Calu3 (cell line): ENCODE results near the gene ATL2. TPM values are rescaled to one million over a fixed set of nuclear protein-coding genes. Genes with fewer than 3 reads are reported as not detected.
A peak's percentile ranks its signal among the peaks of the same experiment; 100 is the strongest.

Experiments
- BruUV-seq: library from RNA; stranded (reverse); fragments of 400-500 nt; replicated peaks from 2 replicates; lab custom pipeline; 2021; lab: Mats Ljungman, UMichigan
- CTCF ChIA-PET: fragments of 300-600 bp; sonication (Branson Sonifier 250); formaldehyde crosslinking; loops from one replicate; lab custom pipeline; 2022; ENCODE audit warnings: antibody characterized with exemption; lab: Charles Lee
- DNase-seq: peaks from one replicate; pipeline ENCODE4 v3.0.0; 2022
- H3K27ac Mint-ChIP-seq: one replicate; pipeline ENCODE4 v1.8.0; 2022; ENCODE audit warnings: mixed read lengths; ENCODE audit not compliant: unreplicated experiment
- H3K27me3 Mint-ChIP-seq: one replicate; pipeline ENCODE4 v1.8.0; 2022; ENCODE audit warnings: mixed read lengths; ENCODE audit not compliant: unreplicated experiment
- H3K36me3 Mint-ChIP-seq: one replicate; pipeline ENCODE4 v1.8.0; 2022; ENCODE audit warnings: mild to moderate bottlenecking, moderate library complexity, mixed read lengths; ENCODE audit not compliant: insufficient read depth, unreplicated experiment
- H3K4me1 Mint-ChIP-seq: one replicate; pipeline ENCODE4 v1.8.0; 2022; ENCODE audit warnings: mild to moderate bottlenecking, low read depth, mixed read lengths; ENCODE audit not compliant: unreplicated experiment
- H3K4me3 Mint-ChIP-seq: one replicate; pipeline ENCODE4 v1.8.0; 2022; ENCODE audit warnings: mild to moderate bottlenecking, low read depth, moderate library complexity, mixed read lengths; ENCODE audit not compliant: unreplicated experiment
- H3K9me3 Mint-ChIP-seq: one replicate; pipeline ENCODE4 v1.8.0; 2022; ENCODE audit warnings: low read depth, mixed read lengths; ENCODE audit not compliant: unreplicated experiment
- intact Hi-C: fragments of 100-400 bp; cut with micrococcal nuclease; formaldehyde crosslinking; loops from one replicate; pipeline ENCODE4 v1.10.0; 2022; ENCODE audit not compliant: unreplicated experiment
- total RNA-seq: library from RNA; stranded (reverse); gene quantifications from 2 replicates; pipeline ENCODE4 v1.2.3, GENCODE V29; 2022
- TF ChIP-seq, protein P1 (sequence below): fragments of 200-600 bp; IDR thresholded peaks from one replicate; pipeline ENCODE4 v1.8.0; 2022; ENCODE audit warnings: antibody characterized with exemption; ENCODE audit not compliant: unreplicated experiment

ATL2 gene
- total RNA-seq, 1 experiment from 2014 or later = 118 TPM

DNA sequence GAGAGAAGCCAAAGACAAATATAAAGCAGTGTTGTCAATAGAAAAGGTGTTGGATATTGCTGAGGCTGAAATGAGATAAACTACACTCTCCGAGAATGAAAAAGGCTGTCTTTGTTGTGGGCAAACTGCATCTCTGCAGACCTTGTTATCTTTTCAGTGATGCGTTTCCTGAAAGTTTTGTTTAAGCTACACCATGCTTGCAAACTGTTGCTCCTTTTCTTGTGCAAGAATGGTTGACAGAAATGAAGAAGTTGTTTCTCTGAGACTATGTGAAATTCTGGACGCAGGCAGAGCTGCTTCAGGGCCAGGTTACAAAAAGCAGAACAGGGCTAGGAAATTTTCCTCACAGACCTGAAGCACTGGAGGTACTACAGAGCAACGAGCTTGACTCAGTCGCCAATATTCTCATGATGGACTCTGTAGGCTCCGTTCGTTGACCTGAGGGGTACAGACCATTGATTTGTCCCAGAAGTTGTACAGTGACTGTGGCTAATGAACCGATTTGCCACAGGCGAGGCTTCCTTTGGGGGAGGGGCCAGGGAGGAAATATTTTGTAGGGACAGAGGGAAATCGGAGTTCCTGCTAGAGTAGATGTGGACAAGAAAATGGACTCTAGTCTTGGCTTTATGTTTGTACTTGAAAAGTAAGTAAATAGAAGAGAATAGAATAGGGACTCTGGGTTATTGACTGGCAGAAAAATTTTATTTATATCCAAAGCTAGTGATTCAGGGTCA lies 3.5 kb upstream of the ATL2 start:
- CTCF ChIA-PET = no interaction called here
- no TSS peak for BruUV-seq
- no peak overlapping the region for H3K4me3 Mint-ChIP-seq
- peaks cover 8% of the 10 kb centered on the region for H3K4me1 Mint-ChIP-seq
- no peak overlapping the region for H3K27ac Mint-ChIP-seq
- H3K9me3 Mint-ChIP-seq = no peaks in the 10 kb centered on the region
- TF ChIP-seq, protein P1, sequence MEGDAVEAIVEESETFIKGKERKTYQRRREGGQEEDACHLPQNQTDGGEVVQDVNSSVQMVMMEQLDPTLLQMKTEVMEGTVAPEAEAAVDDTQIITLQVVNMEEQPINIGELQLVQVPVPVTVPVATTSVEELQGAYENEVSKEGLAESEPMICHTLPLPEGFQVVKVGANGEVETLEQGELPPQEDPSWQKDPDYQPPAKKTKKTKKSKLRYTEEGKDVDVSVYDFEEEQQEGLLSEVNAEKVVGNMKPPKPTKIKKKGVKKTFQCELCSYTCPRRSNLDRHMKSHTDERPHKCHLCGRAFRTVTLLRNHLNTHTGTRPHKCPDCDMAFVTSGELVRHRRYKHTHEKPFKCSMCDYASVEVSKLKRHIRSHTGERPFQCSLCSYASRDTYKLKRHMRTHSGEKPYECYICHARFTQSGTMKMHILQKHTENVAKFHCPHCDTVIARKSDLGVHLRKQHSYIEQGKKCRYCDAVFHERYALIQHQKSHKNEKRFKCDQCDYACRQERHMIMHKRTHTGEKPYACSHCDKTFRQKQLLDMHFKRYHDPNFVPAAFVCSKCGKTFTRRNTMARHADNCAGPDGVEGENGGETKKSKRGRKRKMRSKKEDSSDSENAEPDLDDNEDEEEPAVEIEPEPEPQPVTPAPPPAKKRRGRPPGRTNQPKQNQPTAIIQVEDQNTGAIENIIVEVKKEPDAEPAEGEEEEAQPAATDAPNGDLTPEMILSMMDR = no peak
- H3K27me3 Mint-ChIP-seq = no peaks in the 10 kb centered on the region
- H3K36me3 Mint-ChIP-seq = peaks cover 25% of the 10 kb centered on the region
- intact Hi-C loops = no loop called here
- DNase-seq = no peak

GRCh38 chr2:38376346-38377049 lies 575 bp downstream of the ATL2 start:
- TF ChIP-seq, protein P1 = peak; percentile 33
- intact Hi-C loops = loop anchor here (1.0 to 5.0 kb wide), 4 partner anchors 20 to 86 kb away; no protein-coding TSS in a partner anchor
- H3K9me3 Mint-ChIP-seq = no peaks in the 10 kb centered on the region
- no TSS peak for BruUV-seq
- H3K4me3 Mint-ChIP-seq = peak overlapping the region; percentile 73
- CTCF ChIA-PET = interaction anchor here (0.6 to 3.7 kb wide), 16 partner anchors 9 to 816 kb away, joined by 3 to 47 read pairs (median 5); no protein-coding TSS in a partner anchor
- H3K36me3 Mint-ChIP-seq = peaks cover 38% of the 10 kb centered on the region
- peak overlapping the region; percentile 85 for H3K27ac Mint-ChIP-seq
- no peaks in the 10 kb centered on the region for H3K27me3 Mint-ChIP-seq
- peak; percentile 81 for DNase-seq
- H3K4me1 Mint-ChIP-seq = peaks cover 19% of the 10 kb centered on the region

- peak overlapping the region; percentile 73 for H3K4me3 Mint-ChIP-seq
- no peaks in the 10 kb centered on the region for H3K27me3 Mint-ChIP-seq
- no TSS peak for BruUV-seq
- peaks cover 22% of the 10 kb centered on the region for H3K4me1 Mint-ChIP-seq
- H3K9me3 Mint-ChIP-seq = no peaks in the 10 kb centered on the region
- DNase-seq = peak; percentile 76
- H3K36me3 Mint-ChIP-seq = peaks cover 40% of the 10 kb centered on the region
- CTCF ChIA-PET = interaction anchor here (0.6 to 3.7 kb wide), 16 partner anchors 9 to 133 kb away, joined by 3 to 47 read pairs (median 6); no protein-coding TSS in a partner anchor
- H3K27ac Mint-ChIP-seq = peak overlapping the region; percentile 83
- TF ChIP-seq, protein P1 = no peak
- intact Hi-C loops = loop anchor here (1.0 to 5.0 kb wide), 4 partner anchors 49 to 132 kb away; no protein-coding TSS in a partner anchor
These were observed 1.3 kb downstream of the ATL2 start for GRCh38 chr2:38375696-38376345.

DNA sequence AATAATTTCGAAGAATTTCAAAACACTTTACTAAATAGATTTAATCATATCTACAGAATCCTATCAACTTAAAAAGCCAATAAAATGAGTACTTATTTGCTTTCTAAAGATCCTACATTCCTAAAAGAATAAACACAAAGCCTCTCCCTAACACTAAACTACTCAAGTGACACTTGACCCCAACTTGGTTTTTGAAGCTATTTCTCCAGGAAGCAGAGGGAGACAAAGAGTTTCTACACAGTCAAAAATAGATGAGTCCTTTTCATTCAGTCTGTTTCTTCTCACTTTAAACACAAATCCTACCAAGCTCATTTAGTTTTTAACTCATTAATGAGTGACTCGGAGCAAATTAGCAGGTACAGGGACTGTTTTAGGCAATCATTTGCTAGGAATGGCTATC lies 2.1 kb downstream of the ATL2 start:
- CTCF ChIA-PET = interaction anchor here (0.5 to 3.7 kb wide), 9 partner anchors 9 to 1215 kb away, joined by 3 to 47 read pairs (median 5); no protein-coding TSS in a partner anchor
- Mint-ChIP-seq H3K4me1 (peaks cover 27% of the 10 kb centered on the region), H3K27ac (peak overlapping the region; percentile 83), H3K36me3 (peaks cover 44% of the 10 kb centered on the region), H3K27me3 (no peaks in the 10 kb centered on the region), H3K4me3 (peak overlapping the region; percentile 73), H3K9me3 (no peaks in the 10 kb centered on the region)
- DNase-seq = no peak
- intact Hi-C loops = loop anchor here (1.0 to 5.0 kb wide), 3 partner anchors 48 to 133 kb away; no protein-coding TSS in a partner anchor
- no TSS peak for BruUV-seq
- TF ChIP-seq, protein P1 = no peak
